ENCODE results near the gene C1orf50.

- TF ChIP-seq CTCF (IDR thresholded peaks at IDR 0.05) (no peak), ZFX (IDR thresholded peaks at IDR 0.05; ENCODE audit: borderline replicate concordance) (no peak)
These were observed 34.9 kb downstream of the C1orf50 start for GRCh38 chr1:42801832-42802473.

Measured in 22Rv1 (cell line).